Tibial artery (tissue), 4 donors: ENCODE data around the gene RNASET2.

ENCODE experiments used
- DNase-seq, 2 donors: peaks; one replicate each; pipeline ENCODE4 v3.0.0-alpha.2; 2019
- H3K27ac ChIP-seq, 2 donors: fragments of 200-600 bp; sonication (generic) in 1 of 2; 1 replicate in 1 of 2; 2 replicates in 1 of 2; pipeline ENCODE4 v1.5.1; 2018 to 2019; ENCODE audit warnings: mild to moderate bottlenecking in 1 of 2
- H3K27me3 ChIP-seq, 2 donors: fragments of 200-600 bp; sonication (generic) in 1 of 2; one replicate each; pipeline versions ENCODE4 v1.5.1 to v1.6.0; 2016 to 2019
- H3K36me3 ChIP-seq, 3 donors: fragments of 200-600 bp; sonication (generic) in 2 of 3; one replicate each; pipeline ENCODE4 v1.5.1; 2016 to 2019; ENCODE audit warnings: mild to moderate bottlenecking in 2 of 3
- H3K4me1 ChIP-seq, 4 donors: fragments of 200-600 bp; sonication (generic) in 2 of 4; 1 replicate in 3 of 4; 2 replicates in 1 of 4; pipeline ENCODE4 v1.5.1; 2016 to 2019
- H3K4me3 ChIP-seq, 2 donors: fragments of 200-600 bp; sonication (generic) in 1 of 2; 1 replicate in 1 of 2; 2 replicates in 1 of 2; pipeline ENCODE4 v1.5.1; 2018 to 2019; ENCODE audit warnings: mild to moderate bottlenecking in 2 of 2
- H3K9me3 ChIP-seq, 3 donors: fragments of 200-600 bp; sonication (generic) in 1 of 3; one replicate each; pipeline ENCODE4 v1.5.1; 2016 to 2019
- CTCF ChIP-seq, 2 experiments: fragments of 200-600 bp in 1 of 2; fragments of 450-650 bp in 1 of 2; IDR thresholded peaks; one replicate each; pipeline ENCODE4 v1.5.1; 2017 to 2019; ENCODE audit warnings: antibody characterized with exemption in 2 of 2, mild to moderate bottlenecking in 1 of 2, moderate library complexity in 1 of 2
- intact Hi-C: fragments of 100-400 bp; cut with DNase I; formaldehyde crosslinking; loops from one replicate; pipeline ENCODE4 v1.15.0; 2023; ENCODE audit warnings: low total_unique reads

RNASET2 gene

DNA sequence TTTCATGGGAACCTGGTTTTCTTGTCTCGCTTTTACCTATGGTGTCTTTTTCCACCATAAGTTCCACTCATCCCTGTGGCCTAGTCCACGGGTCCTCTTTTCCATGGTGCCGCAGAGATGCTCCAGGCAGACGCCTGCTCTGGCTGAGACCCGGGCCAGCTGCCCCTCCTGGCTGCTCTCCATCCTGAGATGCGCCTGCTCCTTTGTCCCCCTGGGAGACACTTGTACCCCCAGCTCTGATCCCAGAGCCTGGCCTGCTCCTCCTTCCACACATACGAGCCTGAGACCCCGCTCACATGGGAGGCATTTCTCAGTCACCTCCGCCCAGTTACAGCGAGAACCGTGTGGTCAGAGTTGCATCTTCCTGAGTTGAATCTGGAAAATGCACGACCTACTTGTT, 29.6 kb downstream of the RNASET2 start:
- DNase-seq, result no peak
- Histone ChIP-seq H3K4me1 (no peaks in the 10 kb centered on the region), H3K27ac (no peak overlapping the region), H3K27me3 (no peaks in the 10 kb centered on the region), H3K36me3 (peaks cover 0 to 30% (median 0%) of the 10 kb centered on the region in 3 donors), H3K9me3 (no peaks in the 10 kb centered on the region), H3K4me3 (no peak overlapping the region)
- no peak for TF ChIP-seq CTCF (IDR thresholded peaks at IDR 0.05)
- intact Hi-C loops, result no loop called here

GRCh38 chr6:166925141-166925996, 31.0 kb downstream of the RNASET2 start:
- Histone ChIP-seq H3K27ac (no peak overlapping the region), H3K9me3 (no peaks in the 10 kb centered on the region), H3K4me1 (no peaks in the 10 kb centered on the region), H3K4me3 (no peak overlapping the region), H3K27me3 (no peaks in the 10 kb centered on the region), H3K36me3 (peaks cover 0 to 30% (median 0%) of the 10 kb centered on the region in 3 donors)
- no peak for TF ChIP-seq CTCF (IDR thresholded peaks at IDR 0.05)
- intact Hi-C loops, result no loop called here
- no peak for DNase-seq

DNA sequence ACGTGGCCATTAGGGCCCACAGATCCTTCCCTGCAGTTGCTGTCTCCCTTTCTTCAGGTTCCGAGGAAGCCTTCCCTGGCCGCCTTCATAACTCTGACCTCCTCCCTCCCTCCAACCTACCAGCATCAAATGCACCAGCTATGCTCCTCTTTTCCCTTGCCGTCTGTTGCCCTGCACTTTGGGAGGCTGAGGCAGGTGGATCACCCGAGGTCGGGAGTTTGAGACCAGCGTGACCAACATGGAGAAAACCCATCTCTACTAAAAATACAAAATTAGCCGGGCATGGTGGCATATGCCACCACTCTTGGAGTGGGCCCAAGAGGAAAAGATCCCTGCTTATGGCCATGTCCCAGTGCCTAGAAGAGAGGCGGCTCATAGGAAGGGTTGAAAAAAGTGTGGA, 31.8 kb downstream of the RNASET2 start:
- Histone ChIP-seq H3K27me3 (no peaks in the 10 kb centered on the region), H3K9me3 (no peaks in the 10 kb centered on the region), H3K4me1 (no peaks in the 10 kb centered on the region), H3K36me3 (peaks cover 0 to 27% (median 0%) of the 10 kb centered on the region in 3 donors), H3K27ac (no peak overlapping the region), H3K4me3 (no peak overlapping the region)
- no peak for DNase-seq
- no peak for TF ChIP-seq CTCF (IDR thresholded peaks at IDR 0.05)
- intact Hi-C loops, result no loop called here

GRCh38 chr6:166922937-166923336, 33.4 kb downstream of the RNASET2 start:
- no peak for TF ChIP-seq CTCF (IDR thresholded peaks at IDR 0.05)
- no peaks in the 10 kb centered on the region for H3K4me1 ChIP-seq
- intact Hi-C loops, result no loop called here
- H3K27ac ChIP-seq, result no peak overlapping the region
- H3K27me3 ChIP-seq, result no peaks in the 10 kb centered on the region
- H3K36me3 ChIP-seq, result peaks cover 0 to 11% (median 0%) of the 10 kb centered on the region in 3 donors
- no peak for DNase-seq
- H3K4me3 ChIP-seq, result no peak overlapping the region
- peaks cover 0 to 3% (median 0%) of the 10 kb centered on the region in 3 donors for H3K9me3 ChIP-seq

DNA sequence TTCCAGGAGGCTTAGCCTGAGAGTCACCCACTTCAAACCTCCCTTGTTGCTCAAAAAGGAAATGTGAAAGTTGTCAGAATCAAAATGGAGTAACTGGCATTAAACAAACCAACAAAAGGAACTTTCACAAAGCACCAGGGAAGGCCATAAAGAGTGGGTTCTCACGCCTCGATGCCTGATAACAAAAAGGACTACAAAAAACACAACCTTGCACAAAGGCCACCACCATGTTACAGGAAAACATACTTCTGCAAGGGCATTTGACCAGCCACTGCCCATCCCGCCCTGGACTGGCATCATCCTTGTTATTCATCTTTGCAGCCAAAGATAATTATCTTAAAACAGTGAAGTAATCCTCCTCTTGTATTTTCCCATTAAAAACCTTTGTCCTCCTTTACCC, 34.8 kb downstream of the RNASET2 start:
- peaks cover 0 to 7% (median 0%) of the 10 kb centered on the region in 3 donors for H3K9me3 ChIP-seq
- no peaks in the 10 kb centered on the region for H3K4me1 ChIP-seq
- no peaks in the 10 kb centered on the region for H3K27me3 ChIP-seq
- no peak overlapping the region for H3K4me3 ChIP-seq
- DNase-seq, result no peak
- intact Hi-C loops, result no loop called here
- H3K36me3 ChIP-seq, result peaks cover 0 to under 1% (median 0%) of the 10 kb centered on the region in 3 donors
- H3K27ac ChIP-seq, result no peak overlapping the region
- no peak for TF ChIP-seq CTCF (IDR thresholded peaks at IDR 0.05)
